Activated naive CD4-positive, alpha-beta T cell treated with Interleukin-2 at 50 U/mL for 16 hours (primary cell): ENCODE data around the gene LMAN2.
"Not testable (repeated sequence)": the region's sequence is repeated elsewhere in the genome, so short reads cannot be mapped to it uniquely, and the experiment has no call there.

Experiments
- DNase-seq: peaks from one replicate; pipeline ENCODE4 v3.0.0-alpha.2; 2020

LMAN2 gene

GRCh38 chr5:177325868-177326381 is 25.5 kb downstream of the LMAN2 start:
- no peak for DNase-seq

DNA sequence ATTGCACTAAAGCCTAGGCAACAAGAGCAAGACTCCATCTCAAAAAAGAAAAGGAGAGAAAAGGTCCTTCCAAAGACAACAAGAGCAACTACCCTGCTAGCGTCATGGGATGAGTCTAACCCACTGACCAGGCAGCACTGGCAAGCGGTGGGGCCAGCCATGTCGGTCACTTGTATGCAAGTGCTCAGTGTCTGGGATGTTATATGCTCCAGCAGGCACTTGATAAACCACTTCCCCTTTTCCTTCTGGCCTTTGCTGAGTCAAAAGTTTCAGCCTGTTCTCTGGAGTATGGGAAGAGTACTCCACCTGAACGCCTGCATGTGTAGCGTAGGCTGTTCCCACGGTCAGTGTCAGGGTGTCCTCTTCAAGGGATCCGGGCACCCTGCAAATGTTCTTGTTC is 30.6 kb downstream of the LMAN2 start:
- no peak for DNase-seq

GRCh38 chr5:177319913-177320588 is 31.4 kb downstream of the LMAN2 start:
- DNase-seq: peak; percentile 16

DNA sequence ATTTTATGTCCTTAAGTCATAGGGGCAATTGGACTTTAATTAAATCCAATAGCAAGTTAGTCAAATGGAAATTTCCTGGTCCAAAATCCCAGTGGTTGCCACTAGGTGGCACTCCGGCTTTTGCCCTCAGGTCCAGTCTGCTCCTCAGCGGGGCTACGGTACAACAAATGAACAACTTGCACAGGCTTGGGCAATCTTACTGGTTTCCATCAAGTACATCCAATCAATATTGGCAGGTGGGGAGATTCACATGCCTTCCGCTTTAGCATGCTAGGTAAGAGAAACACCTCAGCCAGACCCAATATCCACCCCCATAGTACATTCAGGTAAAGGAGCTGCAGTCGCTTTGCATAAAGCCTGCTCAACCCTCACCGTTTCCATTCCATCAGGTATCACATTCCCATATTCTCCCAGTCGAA is 33.5 kb downstream of the LMAN2 start:
- DNase-seq: peak; percentile 80

GRCh38 chr5:177316005-177316404 is 35.5 kb downstream of the LMAN2 start:
- DNase-seq: no peak

DNA sequence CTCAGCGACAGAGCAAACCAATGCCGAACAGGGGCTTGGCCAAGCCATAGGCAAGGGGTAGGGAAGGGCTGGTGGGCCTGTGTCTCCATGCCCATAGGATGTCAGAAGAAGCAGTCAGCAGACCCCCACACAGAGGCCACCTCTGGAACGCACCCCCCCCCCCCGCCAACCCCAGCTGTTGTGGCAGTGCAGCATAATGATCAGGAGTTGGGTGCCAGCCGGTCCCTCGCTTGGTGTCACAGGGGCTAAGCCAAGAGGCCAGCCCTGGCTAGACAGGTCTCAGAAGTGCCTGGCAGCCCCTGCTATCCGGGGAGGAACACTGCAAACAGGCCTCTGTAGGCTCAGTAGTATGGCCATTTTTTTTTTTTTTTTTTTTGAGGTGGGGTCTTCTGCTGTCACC is 36.1 kb downstream of the LMAN2 start:
- DNase-seq: no peak

- DNase-seq: no peak
Measured at GRCh38 chr5:177314376-177315342, 36.8 kb downstream of the LMAN2 start.

DNA sequence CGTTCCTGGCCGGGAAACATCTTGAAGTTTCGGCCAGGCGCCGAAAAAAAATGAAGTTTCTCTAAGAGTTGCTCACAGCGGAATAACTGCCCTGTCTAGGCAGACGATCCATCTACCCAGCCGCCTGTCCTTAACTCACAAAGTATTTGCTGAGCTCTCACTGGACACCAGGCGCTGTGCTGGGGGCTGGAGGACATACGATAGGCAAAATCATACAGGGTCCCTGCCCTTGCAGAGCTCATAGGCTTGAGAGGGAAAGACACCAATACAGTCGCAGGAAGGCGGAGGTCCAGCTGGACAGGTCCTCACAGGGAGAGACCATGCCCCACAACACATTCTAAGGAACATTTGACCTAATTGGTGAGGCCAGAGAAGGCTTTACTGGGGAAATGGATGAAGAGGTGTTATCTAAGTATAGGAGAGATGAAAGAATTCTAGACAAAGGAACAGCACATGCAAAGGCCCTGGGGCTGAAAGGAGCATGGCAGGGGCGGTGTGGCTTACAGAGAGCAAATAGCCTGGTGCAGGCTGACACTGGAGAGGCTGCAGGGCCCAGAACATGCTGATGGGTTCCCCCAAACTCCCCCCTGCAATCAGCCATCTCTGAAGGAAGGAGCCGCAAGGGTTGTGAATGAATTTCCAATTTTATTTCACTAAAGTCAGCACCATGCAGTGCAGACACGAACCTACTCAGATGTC is 37.8 kb downstream of the LMAN2 start:
- no peak for DNase-seq

- DNase-seq: peak; percentile 23
Measured at GRCh38 chr5:177312649-177313181, 38.8 kb downstream of the LMAN2 start.

GRCh38 chr5:177311723-177312648 is 39.5 kb downstream of the LMAN2 start, which contains the start of gene MXD3:
MXD3 (minus strand) TSS chr5:177311898; CDS start chr5:177311830, 68 bp downstream.
- DNase-seq: peak; percentile 96

GRCh38 chr5:177311392-177311722 is 40.1 kb downstream of the LMAN2 start:
- DNase-seq: no peak

DNA sequence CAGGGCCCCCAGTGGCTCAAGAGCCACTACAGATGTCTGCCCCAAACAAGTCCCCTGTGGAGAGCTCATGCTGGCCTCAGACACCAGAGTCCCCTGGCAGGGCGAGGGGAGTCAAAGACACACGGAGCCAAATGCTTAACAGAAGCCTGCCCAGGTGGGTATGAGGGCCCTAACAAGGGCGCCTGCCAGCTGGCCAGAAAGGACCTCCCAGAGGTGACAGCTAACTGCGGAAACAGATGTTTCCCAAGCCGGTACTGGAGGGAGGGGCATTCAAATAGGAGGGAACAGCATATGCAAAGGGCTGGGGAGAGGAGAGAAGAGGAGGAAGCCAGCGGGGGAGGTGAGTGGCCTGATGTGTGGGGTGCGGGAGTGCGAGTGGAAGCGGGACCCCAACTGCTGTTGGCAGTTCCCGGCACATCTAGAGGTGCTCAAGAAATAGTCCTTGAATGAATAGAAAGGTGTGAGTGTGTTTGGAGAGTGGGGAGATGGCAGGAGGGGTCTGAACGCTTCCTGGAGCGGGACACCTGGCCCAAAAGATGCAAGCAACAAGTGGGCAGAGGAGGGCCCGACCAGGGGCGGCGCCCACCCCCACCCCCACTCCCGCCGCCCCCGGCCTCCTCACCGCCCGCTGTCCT is 40.6 kb downstream of the LMAN2 start:
- DNase-seq: peak; percentile 13

GRCh38 chr5:177310332-177310731 is 41.1 kb downstream of the LMAN2 start:
- no peak for DNase-seq

- peak; percentile 78 for DNase-seq
Measured at GRCh38 chr5:177309351-177310191, 41.9 kb downstream of the LMAN2 start.

DNA sequence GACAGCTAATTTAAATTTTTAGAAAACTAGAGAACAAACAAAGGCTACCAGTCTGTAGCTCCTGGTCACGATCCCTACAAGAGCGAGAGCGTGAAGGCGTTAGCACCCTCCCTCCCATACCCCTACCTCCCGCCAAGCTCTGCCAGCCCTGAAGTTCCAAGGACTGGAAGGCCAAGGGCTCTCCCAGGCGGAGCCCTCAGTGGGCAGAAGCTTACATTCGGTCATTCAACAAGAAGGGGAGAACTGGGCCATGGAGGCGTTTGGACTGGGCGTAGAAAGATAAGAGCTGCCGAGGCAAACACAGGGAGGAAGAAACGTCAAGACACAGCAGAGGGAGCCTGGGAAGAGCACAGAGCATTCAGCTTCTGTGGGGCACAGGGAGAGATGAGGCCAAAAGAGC is 42.7 kb downstream of the LMAN2 start:
- DNase-seq: no peak

DNA sequence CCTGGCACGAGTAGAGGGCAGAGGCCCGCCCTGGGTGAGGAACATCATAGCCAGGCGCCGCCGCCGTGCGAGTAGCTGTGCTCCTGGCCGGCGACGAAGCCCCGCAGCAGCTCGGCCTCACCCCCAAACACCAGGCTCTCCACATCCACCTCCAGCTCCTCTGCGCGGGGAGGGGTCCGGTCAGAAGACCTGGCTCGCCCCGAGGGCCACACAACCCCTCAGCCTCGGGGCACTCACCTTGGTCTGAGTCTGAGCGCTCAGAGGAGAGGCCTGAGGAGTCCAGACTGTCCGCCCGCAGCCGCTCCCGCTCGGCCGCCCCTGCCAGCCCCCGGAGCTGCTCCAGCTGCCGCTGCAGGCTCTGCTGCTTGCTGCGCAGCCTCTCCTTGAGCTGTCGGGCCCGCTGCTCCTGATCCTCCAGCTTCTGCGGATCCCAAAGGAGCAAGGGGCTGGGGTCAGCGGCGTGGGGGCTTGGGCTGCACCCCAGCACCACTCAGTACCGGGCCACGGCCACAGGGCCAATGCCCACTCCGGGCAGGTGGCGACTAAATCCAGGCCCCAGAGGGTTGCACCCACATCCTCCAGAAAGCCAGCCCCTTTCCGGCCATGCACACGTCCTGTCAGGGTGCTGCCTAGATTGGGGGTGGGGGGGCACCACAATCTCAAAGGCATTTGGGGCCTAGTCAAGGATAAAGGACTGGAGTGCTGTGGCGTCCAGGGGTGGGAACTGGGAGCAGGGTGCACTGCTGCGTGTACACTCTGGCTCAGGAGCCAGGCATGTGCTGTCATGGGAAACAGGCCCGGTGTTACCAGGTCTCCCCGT is 43.7 kb downstream of the LMAN2 start:
- no peak for DNase-seq

- DNase-seq: no peak
Measured at GRCh38 chr5:177306674-177307543, 44.6 kb downstream of the LMAN2 start.

- not testable (repeated sequence) for DNase-seq
Measured at GRCh38 chr5:177306103-177306640, 45.3 kb downstream of the LMAN2 start.
